GM23248 (cell line): Measurements from ENCODE around the gene HSD17B13. TPM values are rescaled to one million over a fixed set of nuclear protein-coding genes. Genes with fewer than 3 reads are reported as not detected.
"Not testable (repeated sequence)": the region's sequence is repeated elsewhere in the genome, so short reads cannot be mapped to it uniquely, and the experiment has no call there.

Source experiments
- DNase-seq: peaks from one replicate; pipeline ENCODE4 v3.0.0-alpha.2; 2015
- H2AFZ ChIP-seq: fragments of 200-600 bp; sonication (generic); 2 replicates; pipeline ENCODE4 v1.6.1; 2016; ENCODE audit warnings: antibody characterized with exemption
- H3F3A ChIP-seq: fragments of 200-600 bp; sonication (generic); 2 replicates; pipeline ENCODE4 v1.6.1; 2016; ENCODE audit warnings: mild to moderate bottlenecking, antibody characterized with exemption, mixed run types; ENCODE audit not compliant: insufficient read depth
- H3K27ac ChIP-seq: fragments of 200-600 bp; sonication (generic); 2 replicates; pipeline ENCODE4 v1.5.1; 2016; ENCODE audit warnings: mild to moderate bottlenecking
- H3K27me3 ChIP-seq: fragments of 200-600 bp; sonication (generic); replicated peaks from 2 replicates; pipeline ENCODE4 v1.6.1; 2016; ENCODE audit warnings: mild to moderate bottlenecking; ENCODE audit not compliant: insufficient read depth
- H3K36me3 ChIP-seq: fragments of 200-600 bp; sonication (generic); 2 replicates; pipeline ENCODE4 v1.6.1; 2016; ENCODE audit warnings: low read depth, mild to moderate bottlenecking
- H3K4me1 ChIP-seq: fragments of 200-600 bp; sonication (generic); 2 replicates; pipeline ENCODE4 v1.6.1; 2016; ENCODE audit warnings: mild to moderate bottlenecking; ENCODE audit not compliant: insufficient read depth
- H3K4me2 ChIP-seq: fragments of 200-600 bp; sonication (generic); one replicate; pipeline ENCODE4 v1.6.1; 2016; ENCODE audit warnings: mild to moderate bottlenecking; ENCODE audit not compliant: unreplicated experiment
- H3K4me3 ChIP-seq: fragments of 200-600 bp; sonication (generic); 2 replicates; pipeline ENCODE4 v1.5.1; 2016; ENCODE audit warnings: mild to moderate bottlenecking
- H3K79me2 ChIP-seq: fragments of 200-600 bp; sonication (generic); 2 replicates; pipeline ENCODE4 v1.6.1; 2016; ENCODE audit warnings: mild to moderate bottlenecking; ENCODE audit not compliant: insufficient read depth
- H3K9ac ChIP-seq: fragments of 200-600 bp; sonication (generic); 2 replicates; pipeline ENCODE4 v1.6.1; 2016; ENCODE audit warnings: mild to moderate bottlenecking
- H3K9me2 ChIP-seq: fragments of 200-600 bp; sonication (generic); 2 replicates; pipeline ENCODE4 v1.6.1; 2016; ENCODE audit warnings: mixed run types, mild to moderate bottlenecking, moderate library complexity; ENCODE audit not compliant: insufficient read depth
- H3K9me3 ChIP-seq: fragments of 200-600 bp; sonication (generic); one replicate; pipeline ENCODE4 v1.6.1; 2017; ENCODE audit warnings: low read depth
- H4K20me1 ChIP-seq: fragments of 200-600 bp; sonication (generic); 2 replicates; pipeline ENCODE4 v1.6.0; 2016; ENCODE audit not compliant: insufficient read depth
- EZH2 ChIP-seq: fragments of 200-600 bp; sonication (generic); IDR thresholded peaks from 2 replicates; pipeline ENCODE4 v1.6.1; 2018; ENCODE audit warnings: antibody characterized with exemption, mild to moderate bottlenecking; ENCODE audit not compliant: insufficient read depth, poor library complexity, severe bottlenecking
- EZH2phosphoT487 ChIP-seq: fragments of 200-600 bp; sonication (generic); IDR thresholded peaks from 2 replicates; pipeline ENCODE4 v1.6.1; 2018; ENCODE audit warnings: antibody characterized with exemption, moderate library complexity, mild to moderate bottlenecking, low read depth; ENCODE audit not compliant: insufficient read depth
- WGBS, 2 experiments: methylation state at CpG; one replicate each; pipeline ENCODE4 v1.1.6; 2015 to 2017; ENCODE audit warnings: low lambda C conversion rate in 2 of 2, low coverage in 1 of 2; ENCODE audit errors: missing lambda C conversion rate in 2 of 2; 5-methylcytosine and 5-hydroxymethylcytosine counted together
- in situ Hi-C: fragments of 300-500 bp; cut with MboI; formaldehyde crosslinking; loops from 2 replicates; pipeline ENCODE4 v1.15.0; 2020
- polyA plus RNA-seq: library from polyadenylated mRNA; unstranded; fragments of >200 nt; fragmentation: Nextera tagmentation; extraction: Ambion mirVana; gene quantifications from 2 replicates; pipeline ENCODE4 v1.2.1, GENCODE V29; 2016
- total RNA-seq: library from RNA; depleted of rRNA; stranded (reverse); fragments of >200 nt; shearing (Covaris generic); gene quantifications from 2 replicates; pipeline ENCODE4 v1.2.3, GENCODE V29; 2014

HSD17B13 gene
- total and polyA plus RNA-seq, 2 experiments from 2014 or later: not detected

- TF ChIP-seq EZH2phosphoT487: no peak
- no peak for TF ChIP-seq EZH2
- in situ Hi-C loops: no loop called here
These were observed 24.3 kb downstream of the HSD17B13 start for GRCh38 chr4:87298362-87298761.

GRCh38 chr4:87294911-87295310 lies 27.8 kb downstream of the HSD17B13 start:
- H3K27me3 ChIP-seq, DNase-seq, in situ Hi-C loops, H3K4me1 ChIP-seq, H3K9me2 ChIP-seq, H3K36me3 ChIP-seq, H3F3A ChIP-seq, H3K9me3 ChIP-seq, H4K20me1 ChIP-seq, H3K4me3 ChIP-seq, H3K4me2 ChIP-seq, H2AFZ ChIP-seq, H3K79me2 ChIP-seq, H3K27ac ChIP-seq, H3K9ac ChIP-seq: not testable (repeated sequence)
- WGBS, 2 experiments: 49 to 52% methylated on average over 11 of the region's 11 CpGs

More at GRCh38 chr4:87298362-87298761, 24.3 kb downstream of the HSD17B13 start:
- no peaks in the 10 kb centered on the region for H3K9me3 ChIP-seq
- H4K20me1 ChIP-seq: no peaks in the 10 kb centered on the region
- no peaks in the 10 kb centered on the region for H3K79me2 ChIP-seq
- H2AFZ ChIP-seq: no peak overlapping the region
- H3K4me3 ChIP-seq: no peak overlapping the region
- no peak for DNase-seq
- no peaks in the 10 kb centered on the region for H3K4me1 ChIP-seq
- H3F3A ChIP-seq: no peaks in the 10 kb centered on the region
- no peak overlapping the region for H3K4me2 ChIP-seq
- H3K27me3 ChIP-seq: peaks cover 4% of the 10 kb centered on the region; the same call in 1 of the 2 replicates
- H3K9me2 ChIP-seq: no peaks in the 10 kb centered on the region
- no peaks in the 10 kb centered on the region for H3K36me3 ChIP-seq
- no peak overlapping the region for H3K27ac ChIP-seq
- H3K9ac ChIP-seq: no peak overlapping the region
- WGBS, 2 experiments: 38 to 49% methylated on average over 2 of the region's 2 CpGs

- H4K20me1 ChIP-seq, H3K27me3 ChIP-seq, H3K36me3 ChIP-seq, H3F3A ChIP-seq, H3K4me2 ChIP-seq, H3K9me2 ChIP-seq, DNase-seq, H3K27ac ChIP-seq, H3K9me3 ChIP-seq, H3K4me1 ChIP-seq, H3K9ac ChIP-seq, H2AFZ ChIP-seq, H3K4me3 ChIP-seq, H3K79me2 ChIP-seq, in situ Hi-C loops: not testable (repeated sequence)
- 67% methylated on average over 7 of the region's 7 CpGs for WGBS, 2 experiments
These were observed 28.8 kb downstream of the HSD17B13 start for GRCh38 chr4:87293889-87294288.

- no peak overlapping the region for H3K4me2 ChIP-seq
- H3K9ac ChIP-seq: no peak overlapping the region
- no peaks in the 10 kb centered on the region for H4K20me1 ChIP-seq
- no peak for DNase-seq
- no peaks in the 10 kb centered on the region for H3F3A ChIP-seq
- no peak overlapping the region for H2AFZ ChIP-seq
- no peaks in the 10 kb centered on the region for H3K36me3 ChIP-seq
- no peak overlapping the region for H3K27ac ChIP-seq
- H3K9me2 ChIP-seq: no peaks in the 10 kb centered on the region
- H3K79me2 ChIP-seq: no peaks in the 10 kb centered on the region
- TF ChIP-seq EZH2phosphoT487 (no peak), EZH2 (no peak)
- no peak overlapping the region for H3K4me3 ChIP-seq
- in situ Hi-C loops: no loop called here
- H3K9me3 ChIP-seq: no peaks in the 10 kb centered on the region
- no peaks in the 10 kb centered on the region for H3K4me1 ChIP-seq
- 53 to 60% methylated on average over 1 of the region's 1 CpG for WGBS, 2 experiments
- no peaks in the 10 kb centered on the region for H3K27me3 ChIP-seq
These were observed 35.7 kb downstream of the HSD17B13 start for GRCh38 chr4:87286970-87287369.

GRCh38 chr4:87284268-87284667 lies 38.4 kb downstream of the HSD17B13 start:
- H3K4me2 ChIP-seq, in situ Hi-C loops, DNase-seq, H3K9me2 ChIP-seq, H3K36me3 ChIP-seq, H3K4me3 ChIP-seq, H3F3A ChIP-seq, H3K9me3 ChIP-seq, H3K4me1 ChIP-seq, H4K20me1 ChIP-seq, H3K9ac ChIP-seq, H2AFZ ChIP-seq, H3K79me2 ChIP-seq, H3K27me3 ChIP-seq, H3K27ac ChIP-seq: not testable (repeated sequence)
